IPS-NIHi7 (cell line): ENCODE results near the gene TM6SF1.

ENCODE experiments used
- DNase-seq: peaks from one replicate; pipeline ENCODE4 v3.0.0; 2012; ENCODE audit warnings: mixed read lengths; ENCODE audit errors: extremely low spot score

TM6SF1 gene

DNA sequence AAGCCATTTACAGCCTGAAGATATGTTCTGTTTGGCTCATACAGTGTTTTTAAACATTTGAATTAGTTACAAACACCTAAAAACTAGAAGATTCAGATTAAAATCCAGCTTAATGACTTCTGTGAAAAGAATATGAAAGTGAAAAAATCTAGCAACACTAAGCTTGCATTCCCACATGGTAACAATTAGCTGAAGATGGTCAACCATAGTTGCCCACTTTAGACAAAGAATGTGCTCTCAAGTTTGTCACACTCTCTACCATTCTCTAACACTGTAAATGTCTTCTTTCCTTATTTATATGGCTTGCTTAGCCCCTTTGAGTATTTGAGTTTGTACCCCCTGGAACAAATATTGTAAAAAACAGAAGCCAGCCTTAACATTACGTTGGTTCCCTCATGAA, 67.4 kb downstream of the TM6SF1 start:
- DNase-seq = no peak

DNA sequence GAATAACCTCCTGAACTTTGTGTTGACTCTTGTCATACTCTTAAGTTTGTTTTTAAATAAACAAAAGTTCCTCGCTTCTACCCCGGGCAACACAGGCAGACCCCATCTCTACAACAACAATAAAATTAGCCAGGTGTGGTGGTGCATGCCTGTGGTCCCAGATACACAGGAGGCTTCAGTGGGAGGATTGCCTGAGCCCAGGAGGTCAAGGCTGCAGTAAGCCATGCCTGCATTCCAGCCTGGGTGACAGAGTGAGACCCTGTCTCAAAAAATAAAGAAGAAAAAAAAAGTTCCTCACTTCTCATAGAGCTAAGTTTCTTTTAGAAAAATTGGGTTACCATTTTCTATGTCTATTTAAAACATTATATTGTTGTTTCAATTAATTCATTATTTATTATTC, 70.9 kb downstream of the TM6SF1 start:
- DNase-seq = no peak

DNA sequence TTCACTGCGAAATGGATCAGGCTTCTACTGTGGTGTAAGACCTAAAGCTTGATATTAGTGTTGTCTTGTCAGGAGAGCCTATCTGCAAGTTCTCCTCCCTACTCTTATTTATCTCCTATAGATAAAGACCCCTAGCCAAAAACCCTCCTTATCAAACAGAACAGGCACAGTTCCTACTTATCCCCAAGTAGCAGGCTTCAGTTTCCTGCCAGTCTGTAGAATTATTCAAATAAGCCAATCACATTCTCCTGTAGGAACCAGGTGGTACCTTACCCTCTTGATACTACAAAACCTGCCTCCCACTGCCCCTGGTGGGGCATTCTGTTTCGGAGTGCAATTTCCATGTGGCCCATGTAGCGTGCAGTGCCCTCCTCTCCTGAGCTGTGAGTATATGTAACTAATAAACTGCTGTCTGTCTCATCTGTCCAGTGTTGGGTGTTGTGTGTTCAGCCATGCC, 71.5 kb downstream of the TM6SF1 start:
- no peak for DNase-seq

DNA sequence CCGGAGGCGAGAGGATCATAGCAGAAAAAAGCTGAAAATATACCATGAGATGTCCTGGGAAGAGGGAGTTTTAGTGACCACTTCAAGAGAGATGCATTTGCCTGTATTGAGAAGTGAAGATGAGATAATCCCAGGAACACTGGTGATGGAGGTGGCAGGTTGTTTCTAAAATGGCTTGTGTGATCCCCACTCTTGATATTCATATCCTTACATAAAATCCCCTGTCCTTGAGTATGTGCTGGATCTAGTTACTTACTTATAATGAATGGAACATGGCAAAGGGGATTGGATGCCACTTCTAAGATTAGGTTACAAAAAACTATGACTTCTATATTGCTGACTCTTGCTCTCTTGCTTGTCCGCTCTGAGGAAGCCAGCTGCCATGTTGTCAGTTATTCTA, 78.1 kb downstream of the TM6SF1 start:
- DNase-seq = no peak
